HepG2 (cell line): Measurements from ENCODE around the gene NT5C3B. TPM values are rescaled to one million over a fixed set of nuclear protein-coding genes. Genes with fewer than 3 reads are reported as not detected.

ENCODE experiments used
- CEBPG ChIP-seq: IDR thresholded peaks from 2 replicates; pipeline ENCODE4 v1.6.1; 2016
- CENPT ChIP-seq: sonication (generic); formaldehyde crosslinking; IDR thresholded peaks from 2 replicates; pipeline ENCODE4 v1.8.0; 2022; ENCODE audit warnings: low read depth, mild to moderate bottlenecking, moderate library complexity, missing genetic modification reagents
- GATAD2A ChIP-seq: IDR thresholded peaks from 2 replicates; pipeline ENCODE4 v1.6.1; 2016
- HMGA1 ChIP-seq: sonication (generic); formaldehyde crosslinking; conservative IDR thresholded peaks from 2 replicates; pipeline ENCODE4 v1.4.0; 2020; ENCODE audit warnings: missing genetic modification reagents
- JDP2 ChIP-seq: sonication (generic); formaldehyde crosslinking; IDR thresholded peaks from 2 replicates; pipeline ENCODE4 v1.8.1; 2022; ENCODE audit warnings: missing genetic modification reagents, borderline replicate concordance
- JUND ChIP-seq: sonication (generic); formaldehyde crosslinking; IDR thresholded peaks from 2 replicates; pipeline ENCODE4 v1.8.0; 2022; ENCODE audit warnings: mild to moderate bottlenecking, missing genetic modification reagents
- MBNL3 ChIP-seq: fragments of 250-450 bp; sonication (Bioruptor Pico); conservative IDR thresholded peaks from 2 replicates; pipeline ENCODE4 v1.8.0; 2022; ENCODE audit warnings: mild to moderate bottlenecking, inconsistent platforms
- MZF1 ChIP-seq: sonication (generic); formaldehyde crosslinking; IDR thresholded peaks from 2 replicates; pipeline ENCODE4 v1.8.1; 2023; ENCODE audit warnings: mild to moderate bottlenecking, missing genetic modification reagents, borderline replicate concordance
- NCOA5 ChIP-seq: sonication (generic); formaldehyde crosslinking; IDR thresholded peaks from 2 replicates; pipeline ENCODE4 v1.4.0; 2020; ENCODE audit warnings: missing genetic modification reagents
- NFATC3 ChIP-seq: sonication (generic); formaldehyde crosslinking; IDR thresholded peaks from 2 replicates; pipeline ENCODE4 v1.5.1; 2020; ENCODE audit warnings: mild to moderate bottlenecking, missing genetic modification reagents
- NFYC ChIP-seq: IDR thresholded peaks from 2 replicates; pipeline ENCODE4 v1.6.1; 2016; ENCODE audit warnings: missing genetic modification reagents, missing compliant biosample characterization
- RBFOX2 ChIP-seq: fragments of 200-400 bp; formaldehyde crosslinking; IDR thresholded peaks from 2 replicates; pipeline ENCODE4 v1.6.1; 2017; ENCODE audit warnings: low read depth, mild to moderate bottlenecking, low read length
- ZIK1 ChIP-seq: sonication (generic); formaldehyde crosslinking; IDR thresholded peaks from 2 replicates; pipeline ENCODE4 v1.5.0; 2020; ENCODE audit warnings: mild to moderate bottlenecking, low read depth, missing genetic modification reagents, borderline replicate concordance
- ZNF10 ChIP-seq: sonication (generic); formaldehyde crosslinking; IDR thresholded peaks from 2 replicates; pipeline ENCODE4 v1.4.0; 2020; ENCODE audit warnings: mild to moderate bottlenecking, low read depth, missing genetic modification reagents, borderline replicate concordance
- ZNF205 ChIP-seq: IDR thresholded peaks from 2 replicates; pipeline ENCODE4 v1.6.1; 2018; ENCODE audit warnings: missing biosample characterization, missing genetic modification reagents
- ZNF317 ChIP-seq: sonication (generic); formaldehyde crosslinking; IDR thresholded peaks from 2 replicates; pipeline ENCODE4 v1.5.0; 2020; ENCODE audit warnings: mild to moderate bottlenecking, missing genetic modification reagents
- ZNF350 ChIP-seq: sonication (generic); formaldehyde crosslinking; IDR thresholded peaks from 2 replicates; pipeline ENCODE4 v1.4.0; 2020; ENCODE audit warnings: mild to moderate bottlenecking, low read depth, missing genetic modification reagents, borderline replicate concordance
- ZNF761 ChIP-seq: sonication (generic); formaldehyde crosslinking; conservative IDR thresholded peaks from 2 replicates; pipeline ENCODE4 v1.4.0; 2020; ENCODE audit warnings: mild to moderate bottlenecking, missing genetic modification reagents
- polyA plus RNA-seq, 8 experiments: library from polyadenylated mRNA; depleted of rRNA in 3 of 8; stranded (reverse) in 7 of 8; unstranded in 1 of 8; fragments of >200 nt; fragmentation: Illumina TruSeq in 4 of 8; extraction: Trizol in 4 of 8; gene quantifications; 2 replicates each; pipeline versions ENCODE4 v1.2.1 to v1.2.3, GENCODE V29; 2011 to 2016; ENCODE audit warnings: low read depth in 4 of 8, missing spikeins in 1 of 8, mixed read lengths in 1 of 8; ENCODE audit not compliant: insufficient read depth in 1 of 8
- total RNA-seq, 5 experiments: library from RNA; depleted of rRNA; stranded (reverse); fragments of >200 nt; fragmentation: Illumina TruSeq; extraction: Trizol; gene quantifications; 2 replicates each; pipeline ENCODE4 v1.2.3, GENCODE V29; 2016; ENCODE audit warnings: low read depth in 1 of 5
- TF ChIP-seq, protein P1 (sequence below): sonication (generic); formaldehyde crosslinking; conservative IDR thresholded peaks from 2 replicates; pipeline ENCODE4 v1.4.0; 2020; ENCODE audit warnings: missing genetic modification reagents
- TF ChIP-seq, protein P2 (sequence below): sonication (generic); formaldehyde crosslinking; conservative IDR thresholded peaks from 2 replicates; pipeline ENCODE4 v1.4.0; 2020; ENCODE audit warnings: missing genetic modification reagents
- TF ChIP-seq, protein P3 (sequence below): sonication (generic); formaldehyde crosslinking; IDR thresholded peaks from 2 replicates; pipeline ENCODE4 v1.5.1; 2020; ENCODE audit warnings: missing genetic modification reagents, mild to moderate bottlenecking, borderline replicate concordance
- TF ChIP-seq, protein P4 (sequence below): sonication (generic); formaldehyde crosslinking; IDR thresholded peaks from 2 replicates; pipeline ENCODE4 v1.4.0; 2020; ENCODE audit warnings: missing genetic modification reagents
- TF ChIP-seq, protein P5 (sequence below): sonication (generic); formaldehyde crosslinking; IDR thresholded peaks from 2 replicates; pipeline ENCODE4 v1.9.0; 2022; ENCODE audit warnings: low read depth, missing genetic modification reagents

Gene NT5C3B
- total and polyA plus RNA-seq, 2 of the 13 experiments (the other 11 are each of a cell fraction or from before 2014, with no cell fraction given): 104 to 126 TPM

DNA sequence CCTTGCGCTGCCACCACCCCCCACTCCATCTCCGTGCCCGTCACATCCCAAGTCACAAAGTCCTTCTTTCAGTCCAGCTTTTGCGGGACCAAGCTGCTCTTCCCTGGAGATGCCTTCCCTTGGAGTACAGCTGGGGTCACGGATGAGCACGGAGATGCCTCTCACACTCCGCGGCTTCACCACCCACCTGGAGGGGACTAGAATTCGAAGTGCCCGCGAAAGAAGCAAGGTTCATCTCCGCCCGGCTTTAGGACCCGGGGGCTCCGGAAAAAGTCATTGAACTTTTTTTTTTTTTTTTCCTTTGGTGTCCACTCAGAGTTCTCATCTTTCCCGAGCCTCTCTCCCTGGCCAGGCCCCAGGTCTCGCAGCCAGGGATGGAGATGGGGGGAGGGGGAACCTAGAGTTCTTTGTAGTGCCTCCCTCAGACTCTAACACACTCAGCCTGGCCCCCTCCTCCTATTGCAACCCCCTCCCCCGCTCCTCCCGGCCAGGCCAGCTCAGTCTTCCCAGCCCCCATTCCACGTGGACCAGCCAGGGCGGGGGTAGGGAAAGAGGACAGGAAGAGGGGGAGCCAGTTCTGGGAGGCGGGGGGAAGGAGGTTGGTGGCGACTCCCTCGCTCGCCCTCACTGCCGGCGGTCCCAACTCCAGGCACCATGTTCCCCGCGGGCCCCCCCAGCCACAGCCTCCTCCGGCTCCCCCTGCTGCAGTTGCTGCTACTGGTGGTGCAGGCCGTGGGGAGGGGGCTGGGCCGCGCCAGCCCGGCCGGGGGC, 23.5 kb downstream of the NT5C3B start, which contains the start of gene FKBP10 (continued):
- TF ChIP-seq, protein P1, sequence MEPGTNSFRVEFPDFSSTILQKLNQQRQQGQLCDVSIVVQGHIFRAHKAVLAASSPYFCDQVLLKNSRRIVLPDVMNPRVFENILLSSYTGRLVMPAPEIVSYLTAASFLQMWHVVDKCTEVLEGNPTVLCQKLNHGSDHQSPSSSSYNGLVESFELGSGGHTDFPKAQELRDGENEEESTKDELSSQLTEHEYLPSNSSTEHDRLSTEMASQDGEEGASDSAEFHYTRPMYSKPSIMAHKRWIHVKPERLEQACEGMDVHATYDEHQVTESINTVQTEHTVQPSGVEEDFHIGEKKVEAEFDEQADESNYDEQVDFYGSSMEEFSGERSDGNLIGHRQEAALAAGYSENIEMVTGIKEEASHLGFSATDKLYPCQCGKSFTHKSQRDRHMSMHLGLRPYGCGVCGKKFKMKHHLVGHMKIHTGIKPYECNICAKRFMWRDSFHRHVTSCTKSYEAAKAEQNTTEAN (CRISPR knock-in tag): no peak
- TF ChIP-seq GATAD2A (CRISPR knock-in tag): 0 out of 2 replicates have a peak, but pooled peaks have one; percentile 24
- TF ChIP-seq ZNF10 (CRISPR knock-in tag): no peak
- TF ChIP-seq ZIK1: no peak
- TF ChIP-seq NFYC (CRISPR knock-in tag): no peak
- TF ChIP-seq ZNF205: no peak
- TF ChIP-seq, protein P2, sequence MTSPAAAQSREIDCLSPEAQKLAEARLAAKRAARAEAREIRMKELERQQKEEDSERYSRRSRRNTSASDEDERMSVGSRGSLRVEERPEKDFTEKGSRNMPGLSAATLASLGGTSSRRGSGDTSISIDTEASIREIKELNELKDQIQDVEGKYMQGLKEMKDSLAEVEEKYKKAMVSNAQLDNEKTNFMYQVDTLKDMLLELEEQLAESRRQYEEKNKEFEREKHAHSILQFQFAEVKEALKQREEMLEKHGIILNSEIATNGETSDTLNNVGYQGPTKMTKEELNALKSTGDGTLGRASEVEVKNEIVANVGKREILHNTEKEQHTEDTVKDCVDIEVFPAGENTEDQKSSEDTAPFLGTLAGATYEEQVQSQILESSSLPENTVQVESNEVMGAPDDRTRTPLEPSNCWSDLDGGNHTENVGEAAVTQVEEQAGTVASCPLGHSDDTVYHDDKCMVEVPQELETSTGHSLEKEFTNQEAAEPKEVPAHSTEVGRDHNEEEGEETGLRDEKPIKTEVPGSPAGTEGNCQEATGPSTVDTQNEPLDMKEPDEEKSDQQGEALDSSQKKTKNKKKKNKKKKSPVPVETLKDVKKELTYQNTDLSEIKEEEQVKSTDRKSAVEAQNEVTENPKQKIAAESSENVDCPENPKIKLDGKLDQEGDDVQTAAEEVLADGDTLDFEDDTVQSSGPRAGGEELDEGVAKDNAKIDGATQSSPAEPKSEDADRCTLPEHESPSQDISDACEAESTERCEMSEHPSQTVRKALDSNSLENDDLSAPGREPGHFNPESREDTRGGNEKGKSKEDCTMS: no peak
- TF ChIP-seq ZNF350 (CRISPR knock-in tag): peak; percentile 73
- 0 out of 2 replicates have a peak, but pooled peaks have one; percentile 77 for TF ChIP-seq MZF1
- TF ChIP-seq RBFOX2: peak; percentile 85
- TF ChIP-seq JDP2 (CRISPR knock-in tag): no peak; the same call in 1 of the 2 replicates
- no peak for TF ChIP-seq CEBPG
- no peak for TF ChIP-seq NCOA5 (CRISPR knock-in tag)
- TF ChIP-seq NFATC3 (CRISPR knock-in tag): 0 out of 2 replicates have a peak, but pooled peaks have one; percentile 67
- TF ChIP-seq HMGA1 (CRISPR knock-in tag): no peak
- TF ChIP-seq ZNF317 (CRISPR knock-in tag): peak; percentile 64
- TF ChIP-seq, protein P3, sequence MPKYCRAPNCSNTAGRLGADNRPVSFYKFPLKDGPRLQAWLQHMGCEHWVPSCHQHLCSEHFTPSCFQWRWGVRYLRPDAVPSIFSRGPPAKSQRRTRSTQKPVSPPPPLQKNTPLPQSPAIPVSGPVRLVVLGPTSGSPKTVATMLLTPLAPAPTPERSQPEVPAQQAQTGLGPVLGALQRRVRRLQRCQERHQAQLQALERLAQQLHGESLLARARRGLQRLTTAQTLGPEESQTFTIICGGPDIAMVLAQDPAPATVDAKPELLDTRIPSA (CRISPR knock-in tag): no peak
- no peak for TF ChIP-seq MBNL3 (CRISPR knock-in tag)
- TF ChIP-seq, protein P4, sequence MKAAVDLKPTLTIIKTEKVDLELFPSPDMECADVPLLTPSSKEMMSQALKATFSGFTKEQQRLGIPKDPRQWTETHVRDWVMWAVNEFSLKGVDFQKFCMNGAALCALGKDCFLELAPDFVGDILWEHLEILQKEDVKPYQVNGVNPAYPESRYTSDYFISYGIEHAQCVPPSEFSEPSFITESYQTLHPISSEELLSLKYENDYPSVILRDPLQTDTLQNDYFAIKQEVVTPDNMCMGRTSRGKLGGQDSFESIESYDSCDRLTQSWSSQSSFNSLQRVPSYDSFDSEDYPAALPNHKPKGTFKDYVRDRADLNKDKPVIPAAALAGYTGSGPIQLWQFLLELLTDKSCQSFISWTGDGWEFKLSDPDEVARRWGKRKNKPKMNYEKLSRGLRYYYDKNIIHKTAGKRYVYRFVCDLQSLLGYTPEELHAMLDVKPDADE (CRISPR knock-in tag): no peak
- TF ChIP-seq, protein P5, sequence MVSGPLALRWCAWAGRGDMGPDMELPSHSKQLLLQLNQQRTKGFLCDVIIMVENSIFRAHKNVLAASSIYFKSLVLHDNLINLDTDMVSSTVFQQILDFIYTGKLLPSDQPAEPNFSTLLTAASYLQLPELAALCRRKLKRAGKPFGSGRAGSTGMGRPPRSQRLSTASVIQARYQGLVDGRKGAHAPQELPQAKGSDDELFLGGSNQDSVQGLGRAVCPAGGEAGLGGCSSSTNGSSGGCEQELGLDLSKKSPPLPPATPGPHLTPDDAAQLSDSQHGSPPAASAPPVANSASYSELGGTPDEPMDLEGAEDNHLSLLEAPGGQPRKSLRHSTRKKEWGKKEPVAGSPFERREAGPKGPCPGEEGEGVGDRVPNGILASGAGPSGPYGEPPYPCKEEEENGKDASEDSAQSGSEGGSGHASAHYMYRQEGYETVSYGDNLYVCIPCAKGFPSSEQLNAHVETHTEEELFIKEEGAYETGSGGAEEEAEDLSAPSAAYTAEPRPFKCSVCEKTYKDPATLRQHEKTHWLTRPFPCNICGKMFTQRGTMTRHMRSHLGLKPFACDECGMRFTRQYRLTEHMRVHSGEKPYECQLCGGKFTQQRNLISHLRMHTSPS (CRISPR knock-in tag): no peak
- TF ChIP-seq CENPT (CRISPR knock-in tag): no peak
- TF ChIP-seq ZNF761 (CRISPR knock-in tag): peak; percentile 71
- peak; percentile 55; the same call in 1 of the 2 replicates for TF ChIP-seq JUND (CRISPR knock-in tag)
